Osteocyte (in vitro differentiated cells): ENCODE data around the gene ZNF593OS. TPM values are rescaled to one million over a fixed set of nuclear protein-coding genes. Genes with fewer than 3 reads are reported as not detected.

Source experiments
- DNase-seq: peaks from one replicate; pipeline ENCODE4 v3.0.0; 2021; ENCODE audit warnings: mixed read lengths; ENCODE audit not compliant: unreplicated experiment; ENCODE audit errors: extremely low spot score
- H3K27ac Mint-ChIP-seq: one replicate; pipeline ENCODE4 v1.8.0; 2021; ENCODE audit warnings: mild to moderate bottlenecking, mixed read lengths; ENCODE audit not compliant: unreplicated experiment
- H3K27me3 Mint-ChIP-seq: one replicate; pipeline ENCODE4 v1.8.0; 2021; ENCODE audit warnings: mixed read lengths; ENCODE audit not compliant: unreplicated experiment
- H3K36me3 Mint-ChIP-seq: one replicate; pipeline ENCODE4 v1.8.0; 2021; ENCODE audit warnings: mixed read lengths; ENCODE audit not compliant: unreplicated experiment
- H3K4me1 Mint-ChIP-seq: one replicate; pipeline ENCODE4 v1.8.0; 2021; ENCODE audit warnings: mixed read lengths; ENCODE audit not compliant: unreplicated experiment
- H3K4me3 Mint-ChIP-seq: one replicate; pipeline ENCODE4 v1.8.0; 2021; ENCODE audit warnings: mild to moderate bottlenecking, moderate library complexity, mixed read lengths; ENCODE audit not compliant: unreplicated experiment
- H3K9me3 Mint-ChIP-seq: one replicate; pipeline ENCODE4 v1.8.0; 2021; ENCODE audit warnings: mixed read lengths; ENCODE audit not compliant: unreplicated experiment
- CTCF ChIP-seq: fragments of 200-600 bp; sonication (generic); IDR thresholded peaks from 2 replicates; pipeline ENCODE4 v1.5.0; 2021; ENCODE audit warnings: antibody characterized with exemption, mild to moderate bottlenecking, moderate library complexity
- total RNA-seq: library from RNA; stranded (reverse); gene quantifications from 2 replicates; pipeline ENCODE4 v1.2.1, GENCODE V29; 2021

ZNF593OS gene
- total RNA-seq, 1 donor from 2014 or later, result not detected

- Mint-ChIP-seq H3K9me3 (no peaks in the 10 kb centered on the region), H3K4me1 (no peaks in the 10 kb centered on the region), H3K27me3 (no peaks in the 10 kb centered on the region), H3K27ac (no peak overlapping the region), H3K4me3 (no peak overlapping the region), H3K36me3 (no peaks in the 10 kb centered on the region)
- no peak for DNase-seq
- TF ChIP-seq CTCF, result no peak
Observed at GRCh38 chr1:26184883-26185282, 13.3 kb upstream of the ZNF593OS start.

GRCh38 chr1:26184086-26184485 is 12.5 kb upstream of the ZNF593OS start:
- TF ChIP-seq CTCF, result no peak
- Mint-ChIP-seq H3K27ac (no peak overlapping the region), H3K4me1 (no peaks in the 10 kb centered on the region), H3K4me3 (no peak overlapping the region), H3K9me3 (no peaks in the 10 kb centered on the region), H3K27me3 (no peaks in the 10 kb centered on the region), H3K36me3 (no peaks in the 10 kb centered on the region)
- DNase-seq, result no peak

- no peaks in the 10 kb centered on the region for H3K9me3 Mint-ChIP-seq
- TF ChIP-seq CTCF, result no peak
- H3K27ac Mint-ChIP-seq, result no peak overlapping the region
- peaks cover 5% of the 10 kb centered on the region for H3K4me1 Mint-ChIP-seq
- DNase-seq, result no peak
- H3K36me3 Mint-ChIP-seq, result no peaks in the 10 kb centered on the region
- no peak overlapping the region for H3K4me3 Mint-ChIP-seq
- H3K27me3 Mint-ChIP-seq, result no peaks in the 10 kb centered on the region
Observed at GRCh38 chr1:26182383-26182696, 10.7 kb upstream of the ZNF593OS start.

- Mint-ChIP-seq H3K4me3 (no peak overlapping the region), H3K4me1 (peaks cover 5% of the 10 kb centered on the region), H3K36me3 (no peaks in the 10 kb centered on the region), H3K27me3 (no peaks in the 10 kb centered on the region), H3K27ac (no peak overlapping the region), H3K9me3 (no peaks in the 10 kb centered on the region)
- DNase-seq, result no peak
- no peak for TF ChIP-seq CTCF
Observed at GRCh38 chr1:26181586-26182382, 10.2 kb upstream of the ZNF593OS start.

- H3K9me3 Mint-ChIP-seq, result no peaks in the 10 kb centered on the region
- DNase-seq, result no peak
- H3K27me3 Mint-ChIP-seq, result no peaks in the 10 kb centered on the region
- no peak for TF ChIP-seq CTCF
- H3K36me3 Mint-ChIP-seq, result no peaks in the 10 kb centered on the region
- H3K4me1 Mint-ChIP-seq, result peaks cover 5% of the 10 kb centered on the region
- H3K27ac Mint-ChIP-seq, result no peak overlapping the region
- no peak overlapping the region for H3K4me3 Mint-ChIP-seq
Observed at GRCh38 chr1:26180010-26180506, 8.4 kb upstream of the ZNF593OS start.
